DND-41 (cell line): ENCODE data around the gene MGAM2.
"Not testable (repeated sequence)": the region's sequence is repeated elsewhere in the genome, so short reads cannot be mapped to it uniquely, and the experiment has no call there.

Experiments
- ATAC-seq: fragments of 200-7000 bp; cut with Tn5 transposase; 3 replicates; pipeline ENCODE4 v1.9.1; 2021; ENCODE audit warnings: low read depth; ENCODE audit not compliant: insufficient read depth
- DNase-seq: peaks from one replicate; pipeline ENCODE4 v3.0.0-alpha.2; 2020
- H2AFZ ChIP-seq: 2 replicates; pipeline ENCODE4 v1.6.0; 2012; ENCODE audit warnings: low read depth, low read length
- H3K27ac ChIP-seq: 2 replicates; pipeline ENCODE4 v1.5.1; 2012; ENCODE audit warnings: low read length, inconsistent platforms
- H3K27me3 ChIP-seq: fragments of 200-600 bp; sonication (generic); 2 replicates; pipeline ENCODE4 v1.6.0; 2012; ENCODE audit warnings: low read length, mild to moderate bottlenecking, inconsistent platforms; ENCODE audit not compliant: insufficient read depth, poor library complexity
- H3K36me3 ChIP-seq: 2 replicates; pipeline ENCODE4 v1.5.1; 2012; ENCODE audit warnings: low read length, inconsistent platforms; ENCODE audit not compliant: insufficient read depth
- H3K4me1 ChIP-seq: 2 replicates; pipeline ENCODE4 v1.5.1; 2012; ENCODE audit warnings: mild to moderate bottlenecking, low read length; ENCODE audit not compliant: insufficient read depth
- H3K4me2 ChIP-seq: 2 replicates; pipeline ENCODE4 v1.6.0; 2012; ENCODE audit warnings: mild to moderate bottlenecking, moderate library complexity, low read length, inconsistent platforms; ENCODE audit not compliant: insufficient read depth
- H3K4me3 ChIP-seq, 2 experiments: fragments of 200-600 bp in 1 of 2; shearing (Covaris generic) in 1 of 2; 2 replicates each; pipeline ENCODE4 v1.5.1; 2012 to 2016; ENCODE audit warnings: inconsistent platforms in 2 of 2, low read length in 2 of 2, mild to moderate bottlenecking in 2 of 2, low read depth in 1 of 2, moderate library complexity in 1 of 2
- H3K79me2 ChIP-seq: 2 replicates; pipeline ENCODE4 v1.6.0; 2012; ENCODE audit warnings: low read length, inconsistent platforms; ENCODE audit not compliant: insufficient read depth
- H3K9ac ChIP-seq: 2 replicates; pipeline ENCODE4 v1.6.0; 2012; ENCODE audit warnings: low read depth, mild to moderate bottlenecking, inconsistent platforms, low read length, moderate library complexity
- H3K9me3 ChIP-seq: 2 replicates; pipeline ENCODE4 v1.5.1; 2012; ENCODE audit warnings: low read length, moderate library complexity, mild to moderate bottlenecking, inconsistent platforms; ENCODE audit not compliant: insufficient read depth, severe bottlenecking
- H4K20me1 ChIP-seq: 2 replicates; pipeline ENCODE4 v1.6.0; 2012; ENCODE audit warnings: low read length; ENCODE audit not compliant: insufficient read depth
- CTCF ChIP-seq: IDR thresholded peaks from 2 replicates; pipeline ENCODE4 v1.5.1; 2012; ENCODE audit warnings: borderline replicate concordance, low read length, moderate library complexity, mild to moderate bottlenecking; ENCODE audit not compliant: poor library complexity, severe bottlenecking; ENCODE audit errors: extremely low read depth
- EZH2 ChIP-seq: IDR thresholded peaks from 3 replicates; pipeline ENCODE4 v1.6.1; 2012; ENCODE audit warnings: borderline replicate concordance, low read depth, mild to moderate bottlenecking, moderate library complexity, low read length, inconsistent platforms; ENCODE audit not compliant: severe bottlenecking

Gene MGAM2

GRCh38 chr7:142098004-142098403 lies 13.5 kb upstream of the MGAM2 start:
- H3K79me2 ChIP-seq = no peaks in the 10 kb centered on the region
- no peaks in the 10 kb centered on the region for H3K4me1 ChIP-seq
- no peak overlapping the region for H3K4me2 ChIP-seq
- no peak overlapping the region for H3K27ac ChIP-seq
- no peaks in the 10 kb centered on the region for H3K27me3 ChIP-seq
- DNase-seq (no peak), ATAC-seq (no peak)
- no peak for TF ChIP-seq CTCF
- no peak overlapping the region for H3K9ac ChIP-seq
- H3K4me3 ChIP-seq = no peak overlapping the region
- H2AFZ ChIP-seq = no peak overlapping the region
- no peaks in the 10 kb centered on the region for H4K20me1 ChIP-seq
- H3K36me3 ChIP-seq = no peaks in the 10 kb centered on the region
- no peaks in the 10 kb centered on the region for H3K9me3 ChIP-seq

- H3K27ac ChIP-seq, DNase-seq, H3K9me3 ChIP-seq, H2AFZ ChIP-seq, ATAC-seq, H4K20me1 ChIP-seq, H3K4me2 ChIP-seq, H3K36me3 ChIP-seq, H3K4me3 ChIP-seq, H3K4me1 ChIP-seq, H3K9ac ChIP-seq, H3K27me3 ChIP-seq, H3K79me2 ChIP-seq: not testable (repeated sequence)
These were observed 12.2 kb upstream of the MGAM2 start for GRCh38 chr7:142099347-142099746.

DNA sequence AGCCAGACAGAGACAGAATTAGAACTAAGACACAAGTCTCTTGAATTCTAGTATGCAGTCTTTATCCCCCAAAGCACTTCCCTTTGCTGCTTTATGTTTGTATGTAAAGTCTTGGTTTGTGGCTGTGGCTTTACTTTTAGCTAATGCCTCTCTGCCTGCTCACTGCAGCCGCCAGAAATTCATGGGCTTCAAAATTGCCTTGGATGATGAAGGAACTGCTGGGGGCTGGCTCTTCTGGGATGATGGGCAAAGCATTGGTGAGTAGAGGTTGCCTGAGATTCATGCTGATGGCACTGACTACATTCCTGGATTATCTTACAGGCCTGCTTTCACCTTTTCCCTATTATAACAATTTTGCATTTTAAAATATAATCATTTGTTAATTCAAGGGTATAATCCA lies 10.9 kb upstream of the MGAM2 start:
- Histone ChIP-seq H3K4me2 (no peak overlapping the region), H3K27me3 (no peaks in the 10 kb centered on the region), H3K9me3 (no peaks in the 10 kb centered on the region), H3K4me1 (no peaks in the 10 kb centered on the region), H3K79me2 (no peaks in the 10 kb centered on the region), H2AFZ (no peak overlapping the region), H3K27ac (no peak overlapping the region), H4K20me1 (no peaks in the 10 kb centered on the region), H3K9ac (no peak overlapping the region), H3K4me3 (no peak overlapping the region), H3K36me3 (no peaks in the 10 kb centered on the region)
- TF ChIP-seq EZH2 (no peak), CTCF (no peak)
- DNase-seq = no peak
- ATAC-seq = no peak

GRCh38 chr7:142101794-142102193 lies 9.7 kb upstream of the MGAM2 start:
- not testable (repeated sequence) for H3K79me2 ChIP-seq, H3K4me1 ChIP-seq, H3K36me3 ChIP-seq, H3K9ac ChIP-seq, H4K20me1 ChIP-seq, ATAC-seq, H3K27me3 ChIP-seq, DNase-seq, H3K4me3 ChIP-seq, H2AFZ ChIP-seq, H3K4me2 ChIP-seq, H3K9me3 ChIP-seq, H3K27ac ChIP-seq
